T-cell (primary cell): ENCODE results near the gene CCDC158. TPM values are rescaled to one million over a fixed set of nuclear protein-coding genes. Genes with fewer than 3 reads are reported as not detected.
A peak's percentile ranks its signal among the peaks of the same experiment; 100 is the strongest.

Source experiments
- ATAC-seq, 4 experiments: fragments of 200-7000 bp in 3 of 4; fragments of 150-1000 bp in 1 of 4; cut with Tn5 transposase; replicated peaks in 1 of 4; 1 replicate in 3 of 4; 2 replicates in 1 of 4; pipeline ENCODE4 v1.10.0; 2021; ENCODE audit warnings: moderate library complexity in 3 of 4, mild to moderate bottlenecking in 2 of 4, moderate number of reproducible peaks in 1 of 4
- CTCF ChIA-PET, 2 donors: fragments of 300-600 bp; sonication (Branson Sonifier 250); formaldehyde crosslinking; loops; one replicate each; lab custom pipeline; 2022; ENCODE audit warnings: antibody characterized with exemption in 2 of 2; lab: Charles Lee
- POLR2A ChIA-PET, 2 donors: fragments of 300-600 bp; sonication (Branson Sonifier 250); formaldehyde crosslinking; loops; one replicate each; lab custom pipeline; 2022; ENCODE audit warnings: antibody characterized with exemption in 2 of 2; lab: Charles Lee
- DNase-seq, 35 experiments: peaks; one replicate each; pipeline versions ENCODE4 v3.0.0 to v3.0.0-alpha.2; 2013 to 2023
- H3K27ac ChIP-seq: one replicate; pipeline ENCODE4 v1.5.1; 2013; ENCODE audit warnings: low read length
- H3K27me3 ChIP-seq, 2 experiments: replicated peaks in 1 of 2; 1 replicate in 1 of 2; 2 replicates in 1 of 2; pipeline versions ENCODE4 v1.6.1 to v1.7.0; 2013; ENCODE audit warnings: low read length in 1 of 2, mixed read lengths in 1 of 2; ENCODE audit not compliant: control insufficient read depth in 2 of 2, insufficient read depth in 2 of 2; ENCODE audit errors: extremely low read depth in 1 of 2
- H3K36me3 ChIP-seq, 2 donors: 1 replicate in 1 of 2; 2 replicates in 1 of 2; pipeline versions ENCODE4 v1.6.1 to v1.7.0; 2013; ENCODE audit warnings: low read length in 1 of 2; ENCODE audit not compliant: control insufficient read depth in 2 of 2, insufficient read depth in 1 of 2; ENCODE audit errors: extremely low read depth in 1 of 2
- H3K4me1 ChIP-seq, 2 experiments: 1 replicate in 1 of 2; 2 replicates in 1 of 2; pipeline versions ENCODE4 v1.6.1 to v1.7.0; 2013; ENCODE audit warnings: low read length in 2 of 2, mixed read lengths in 1 of 2; ENCODE audit not compliant: insufficient read depth in 2 of 2, control insufficient read depth in 1 of 2; ENCODE audit errors: extremely low read depth in 1 of 2
- H3K4me3 ChIP-seq, 2 donors: 1 replicate in 1 of 2; 2 replicates in 1 of 2; pipeline versions ENCODE4 v1.5.1 to v1.7.0; 2013; ENCODE audit warnings: mild to moderate bottlenecking in 2 of 2, low read length in 1 of 2, moderate library complexity in 1 of 2; ENCODE audit not compliant: control insufficient read depth in 1 of 2; ENCODE audit errors: extremely low read depth in 1 of 2
- H3K9me3 ChIP-seq: 2 replicates; pipeline ENCODE4 v1.7.0; 2013
- H3K27ac Mint-ChIP-seq, 2 donors: one replicate each; pipeline ENCODE4 v1.8.0; 2020 to 2021; ENCODE audit warnings: mild to moderate bottlenecking in 2 of 2, mixed read lengths in 2 of 2
- H3K27me3 Mint-ChIP-seq, 2 donors: one replicate each; pipeline ENCODE4 v1.8.0; 2021 to 2022; ENCODE audit warnings: mixed read lengths in 2 of 2
- H3K36me3 Mint-ChIP-seq: one replicate; pipeline ENCODE4 v1.8.0; 2021; ENCODE audit warnings: mixed read lengths
- H3K4me1 Mint-ChIP-seq, 3 donors: one replicate each; pipeline ENCODE4 v1.8.0; 2020 to 2022; ENCODE audit warnings: mixed read lengths in 3 of 3, mild to moderate bottlenecking in 1 of 3
- H3K4me3 Mint-ChIP-seq, 3 donors: one replicate each; pipeline ENCODE4 v1.8.0; 2020 to 2022; ENCODE audit warnings: mild to moderate bottlenecking in 3 of 3, mixed read lengths in 3 of 3, moderate library complexity in 3 of 3
- H3K9me3 Mint-ChIP-seq, 3 donors: one replicate each; pipeline ENCODE4 v1.8.0; 2020 to 2022; ENCODE audit warnings: mixed read lengths in 3 of 3
- WGBS: methylation state at CpG from one replicate; pipeline ENCODE4 v1.1.5; 2013; ENCODE audit warnings: missing lambda C conversion rate; ENCODE audit not compliant: insufficient coverage; 5-methylcytosine and 5-hydroxymethylcytosine counted together
- total RNA-seq, 35 experiments: library from RNA in 6 of 35; stranded (reverse) in 6 of 35; fragments of 120-200 nt in 1 of 35; gene quantifications; one replicate each; pipeline versions ENCODE4 v1.2.1 to v1.2.4 and lab custom pipeline; 2013 to 2026

Gene CCDC158
- total RNA-seq, 5 donors from 2014 or later (not counting 1 experiment from before 2014, with no cell fraction given) = not detected

DNA sequence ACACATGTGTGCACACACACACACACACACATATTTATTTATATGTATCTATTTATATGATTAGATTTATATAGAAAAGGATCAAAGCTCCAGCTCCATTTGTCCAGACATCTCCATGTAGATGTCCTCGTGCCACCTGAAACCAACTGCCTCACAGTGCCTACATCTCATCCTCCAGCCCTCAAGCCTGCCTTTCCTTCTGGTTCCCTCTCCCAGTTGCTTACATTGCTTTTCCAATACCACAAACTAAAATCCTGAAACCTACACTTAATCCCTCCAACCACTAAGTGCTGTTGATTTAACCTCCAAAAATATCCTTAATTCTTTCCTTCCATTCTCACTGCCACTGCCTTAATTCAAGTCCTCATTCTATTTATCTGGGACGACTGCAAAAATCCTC is 63.0 kb downstream of the CCDC158 start:
- Mint-ChIP-seq H3K9me3 (peaks cover 22 to 25% (median 23%) of the 10 kb centered on the region in 3 donors), H3K4me3 (no peak overlapping the region), H3K4me1 (peaks cover 13 to 15% (median 15%) of the 10 kb centered on the region in 3 donors), H3K27me3 (peaks cover 3 to 4% of the 10 kb centered on the region in 2 donors), H3K36me3 (no peaks in the 10 kb centered on the region), H3K27ac (no peak overlapping the region)
- Histone ChIP-seq H3K27me3 (no peaks in the 10 kb centered on the region), H3K4me1 (peaks cover 4 to 8% of the 10 kb centered on the region in 2 experiments), H3K9me3 (peaks cover 4% of the 10 kb centered on the region), H3K4me3 (no peak overlapping the region), H3K36me3 (no peaks in the 10 kb centered on the region), H3K27ac (no peak overlapping the region)
- no peak for DNase-seq
- WGBS = 63% methylated on average over 2 of the region's 2 CpGs
- ATAC-seq = no peak
- ChIA-PET POLR2A (no interaction called here), CTCF (no interaction called here)

- H3K4me3 ChIP-seq = no peak overlapping the region
- Mint-ChIP-seq H3K4me3 (peak overlapping the region in 1 of 3 donors; percentile 8), H3K9me3 (peaks cover 21 to 25% (median 22%) of the 10 kb centered on the region in 3 donors), H3K4me1 (peaks cover 13 to 15% (median 15%) of the 10 kb centered on the region in 3 donors), H3K27ac (peak overlapping the region in 1 of 2 donors; percentile 62), H3K27me3 (peaks cover 0 to 4% of the 10 kb centered on the region in 2 donors), H3K36me3 (no peaks in the 10 kb centered on the region)
- H3K27me3 ChIP-seq = no peaks in the 10 kb centered on the region
- POLR2A ChIA-PET = no interaction called here
- WGBS = 42% methylated on average over 2 of the region's 9 CpGs
- peaks cover 4% of the 10 kb centered on the region for H3K9me3 ChIP-seq
- peaks cover 4 to 8% of the 10 kb centered on the region in 2 experiments for H3K4me1 ChIP-seq
- CTCF ChIA-PET = interaction anchor here (0.6 to 1.1 kb wide), 3 partner anchors 15 to 174 kb away, joined by 3 read pairs; no protein-coding TSS in a partner anchor
- H3K27ac ChIP-seq = no peak overlapping the region
- ATAC-seq = peak; percentile 63 to 98 (median 75)
- DNase-seq = peak in 27 of 35 experiments; percentile 2 to 58 (median 18)
- H3K36me3 ChIP-seq = no peaks in the 10 kb centered on the region
These were observed 66.1 kb downstream of the CCDC158 start for GRCh38 chr4:76354517-76355473.

- H3K4me3 ChIP-seq = no peak overlapping the region
- no peaks in the 10 kb centered on the region for H3K9me3 ChIP-seq
- no peak for DNase-seq
- no peak for ATAC-seq
- ChIA-PET POLR2A (no interaction called here), CTCF (no interaction called here)
- 80% methylated on average over 1 of the region's 2 CpGs for WGBS
- no peak overlapping the region for H3K27ac ChIP-seq
- Mint-ChIP-seq H3K4me3 (no peak overlapping the region), H3K27ac (no peak overlapping the region), H3K27me3 (peaks cover 0 to 4% of the 10 kb centered on the region in 2 donors), H3K4me1 (no peaks in the 10 kb centered on the region), H3K36me3 (peaks cover 8% of the 10 kb centered on the region), H3K9me3 (peaks cover 0 to 7% (median 6%) of the 10 kb centered on the region in 3 donors)
- H3K36me3 ChIP-seq = no peaks in the 10 kb centered on the region
- H3K4me1 ChIP-seq = no peaks in the 10 kb centered on the region
- no peaks in the 10 kb centered on the region for H3K27me3 ChIP-seq
These were observed 78.1 kb downstream of the CCDC158 start for GRCh38 chr4:76342803-76343202.

DNA sequence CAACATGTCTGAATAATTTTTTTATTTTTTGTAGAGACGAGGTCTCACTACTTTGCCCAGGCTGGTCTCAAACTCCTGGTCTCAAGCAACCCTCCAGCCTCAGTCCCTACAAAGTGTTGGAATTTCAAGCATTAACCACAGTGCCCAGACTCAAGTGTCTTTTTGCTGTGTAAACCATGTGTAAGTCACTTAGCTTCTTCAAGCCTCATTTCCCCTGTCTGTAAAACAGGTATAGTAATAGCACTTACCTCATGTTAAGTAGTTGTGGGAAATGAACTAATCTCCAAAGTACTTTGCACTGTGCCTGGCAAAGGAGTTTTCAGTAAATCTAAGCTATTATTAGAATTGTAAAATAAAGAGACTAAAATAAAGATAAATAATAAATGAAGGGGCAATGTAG is 78.8 kb downstream of the CCDC158 start:
- no peak for ATAC-seq
- H3K27ac ChIP-seq = no peak overlapping the region
- H3K4me1 ChIP-seq = no peaks in the 10 kb centered on the region
- ChIA-PET CTCF (no interaction called here), POLR2A (no interaction called here)
- no peak overlapping the region for H3K27ac Mint-ChIP-seq
- H3K9me3 Mint-ChIP-seq = peaks cover 0 to 2% (median 1%) of the 10 kb centered on the region in 3 donors
- DNase-seq = no peak
- H3K4me3 Mint-ChIP-seq = no peak overlapping the region
- H3K4me1 Mint-ChIP-seq = no peaks in the 10 kb centered on the region
- H3K27me3 ChIP-seq = no peaks in the 10 kb centered on the region
- peaks cover 0 to 4% of the 10 kb centered on the region in 2 donors for H3K27me3 Mint-ChIP-seq
- peaks cover 6% of the 10 kb centered on the region for H3K36me3 Mint-ChIP-seq
- H3K9me3 ChIP-seq = no peaks in the 10 kb centered on the region
- 100% methylated on average over 1 of the region's 1 CpG for WGBS
- H3K36me3 ChIP-seq = no peaks in the 10 kb centered on the region
- no peak overlapping the region for H3K4me3 ChIP-seq

DNA sequence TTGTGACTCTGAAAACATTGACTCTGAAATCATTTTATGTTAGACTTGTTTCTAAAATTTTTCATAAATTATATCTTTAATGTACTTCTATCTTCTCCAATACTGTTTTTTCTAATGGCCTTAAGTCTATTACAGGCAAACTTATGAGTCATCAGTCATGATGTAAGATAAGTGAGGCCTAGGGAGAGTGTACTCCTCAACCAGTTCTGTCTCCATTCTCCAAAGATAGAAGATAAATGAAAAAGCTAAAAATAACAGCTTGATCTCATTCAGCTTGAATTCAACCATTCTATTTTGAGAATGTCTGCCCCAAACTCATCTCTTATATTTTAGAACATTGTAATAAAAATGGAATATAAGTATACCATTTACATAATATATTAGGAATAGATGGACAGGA is 79.9 kb downstream of the CCDC158 start:
- ChIA-PET CTCF (no interaction called here), POLR2A (no interaction called here)
- Mint-ChIP-seq H3K9me3 (no peaks in the 10 kb centered on the region), H3K4me3 (no peak overlapping the region), H3K27me3 (peaks cover 0 to 4% of the 10 kb centered on the region in 2 donors), H3K36me3 (no peaks in the 10 kb centered on the region), H3K4me1 (no peaks in the 10 kb centered on the region), H3K27ac (no peak overlapping the region)
- H3K36me3 ChIP-seq = no peaks in the 10 kb centered on the region
- ATAC-seq (no peak), DNase-seq (no peak)
- no peak overlapping the region for H3K4me3 ChIP-seq
- H3K4me1 ChIP-seq = no peaks in the 10 kb centered on the region
- H3K27ac ChIP-seq = no peak overlapping the region
- H3K9me3 ChIP-seq = no peaks in the 10 kb centered on the region
- H3K27me3 ChIP-seq = no peaks in the 10 kb centered on the region

DNA sequence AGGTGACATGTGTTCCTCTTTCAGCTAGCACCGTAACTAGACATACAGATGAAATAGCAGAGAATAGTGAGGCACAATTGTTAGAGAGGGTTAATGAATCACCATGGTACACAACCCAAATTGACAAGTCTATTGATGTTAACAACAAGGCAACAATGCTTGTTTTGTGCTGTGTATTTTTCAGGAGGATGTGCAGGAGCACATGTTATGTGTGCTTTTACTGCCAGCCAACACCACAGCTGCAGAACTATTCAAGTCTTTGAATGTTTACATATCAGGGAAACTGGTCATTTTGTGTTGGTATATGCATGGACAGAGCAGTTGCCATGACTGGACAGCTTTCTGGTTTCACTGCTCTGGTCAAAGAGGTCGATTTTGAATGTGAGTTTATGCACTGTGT is 81.6 kb downstream of the CCDC158 start:
- POLR2A ChIA-PET = no interaction called here
- Mint-ChIP-seq H3K9me3 (no peaks in the 10 kb centered on the region), H3K4me3 (no peak overlapping the region), H3K27ac (no peak overlapping the region), H3K27me3 (peaks cover 0 to 6% of the 10 kb centered on the region in 2 donors), H3K4me1 (no peaks in the 10 kb centered on the region), H3K36me3 (no peaks in the 10 kb centered on the region)
- no peaks in the 10 kb centered on the region for H3K4me1 ChIP-seq
- CTCF ChIA-PET = interaction anchor here in 1 of 2 donors (0.5 kb wide), 1 partner anchor 59 kb away, joined by 6 read pairs; no protein-coding TSS in a partner anchor
- no peaks in the 10 kb centered on the region for H3K9me3 ChIP-seq
- no peaks in the 10 kb centered on the region for H3K36me3 ChIP-seq
- no peak overlapping the region for H3K27ac ChIP-seq
- DNase-seq (no peak), ATAC-seq (no peak)
- WGBS = no CpG with 5 or more reads among the region's 2 CpGs
- no peak overlapping the region for H3K4me3 ChIP-seq
- no peaks in the 10 kb centered on the region for H3K27me3 ChIP-seq
